KMS-11 (cell line): ENCODE results near the gene MYO3B.

Source experiments
- H2AFZ ChIP-seq: fragments of 200-600 bp; sonication (generic); 2 replicates; pipeline ENCODE4 v1.6.1; 2016; ENCODE audit warnings: antibody characterized with exemption, mixed run types, low read depth
- H3K27ac ChIP-seq: fragments of 200-600 bp; sonication (generic); 2 replicates; pipeline ENCODE4 v1.6.1; 2016; ENCODE audit warnings: mild to moderate bottlenecking, mixed run types
- H3K27me3 ChIP-seq: fragments of 200-600 bp; sonication (generic); 2 replicates; pipeline ENCODE4 v1.6.1; 2017; ENCODE audit warnings: mild to moderate bottlenecking, low read depth, mixed run types, moderate library complexity; ENCODE audit not compliant: insufficient read depth
- H3K36me3 ChIP-seq: fragments of 200-600 bp; sonication (generic); 2 replicates; pipeline ENCODE4 v1.6.1; 2017; ENCODE audit warnings: mild to moderate bottlenecking, mixed run types; ENCODE audit not compliant: insufficient read depth
- H3K4me1 ChIP-seq: fragments of 200-600 bp; sonication (generic); 2 replicates; pipeline ENCODE4 v1.6.1; 2016; ENCODE audit warnings: mild to moderate bottlenecking, low read depth, mixed run types; ENCODE audit not compliant: poor library complexity, severe bottlenecking
- H3K4me2 ChIP-seq: fragments of 200-600 bp; sonication (generic); 2 replicates; pipeline ENCODE4 v1.7.0; 2016; ENCODE audit warnings: mild to moderate bottlenecking, mixed run types
- H3K4me3 ChIP-seq: fragments of 200-600 bp; sonication (generic); IDR thresholded peaks from 2 replicates; pipeline ENCODE4 v1.6.1; 2017; ENCODE audit warnings: low read depth, low read length, mixed read lengths; ENCODE audit not compliant: insufficient read depth
- H3K79me2 ChIP-seq: fragments of 200-600 bp; sonication (generic); 2 replicates; pipeline ENCODE4 v1.6.1; 2016; ENCODE audit warnings: low read depth, mixed run types; ENCODE audit not compliant: insufficient read depth
- H3K9ac ChIP-seq: fragments of 200-600 bp; sonication (generic); 2 replicates; pipeline ENCODE4 v1.6.1; 2016; ENCODE audit warnings: mild to moderate bottlenecking, mixed run types
- H4K20me1 ChIP-seq: fragments of 200-600 bp; sonication (generic); 2 replicates; pipeline ENCODE4 v1.6.1; 2016; ENCODE audit warnings: mild to moderate bottlenecking, mixed run types; ENCODE audit not compliant: insufficient read depth
- CTCF ChIP-seq: fragments of 200-600 bp; sonication (generic); conservative IDR thresholded peaks from 2 replicates; pipeline ENCODE4 v1.6.1; 2017; ENCODE audit warnings: low read depth, mild to moderate bottlenecking, antibody characterized with exemption, low read length, moderate library complexity, mixed read lengths

The MYO3B gene

GRCh38 chr2:170530284-170530745 is 352.4 kb downstream of the MYO3B start:
- Histone ChIP-seq H3K36me3 (no peaks in the 10 kb centered on the region), H3K79me2 (no peaks in the 10 kb centered on the region), H2AFZ (no peak overlapping the region), H3K4me3 (no peak overlapping the region), H4K20me1 (no peaks in the 10 kb centered on the region), H3K4me2 (no peak overlapping the region), H3K27me3 (no peaks in the 10 kb centered on the region), H3K9ac (no peak overlapping the region), H3K4me1 (no peaks in the 10 kb centered on the region), H3K27ac (no peak overlapping the region)
- no peak for TF ChIP-seq CTCF

DNA sequence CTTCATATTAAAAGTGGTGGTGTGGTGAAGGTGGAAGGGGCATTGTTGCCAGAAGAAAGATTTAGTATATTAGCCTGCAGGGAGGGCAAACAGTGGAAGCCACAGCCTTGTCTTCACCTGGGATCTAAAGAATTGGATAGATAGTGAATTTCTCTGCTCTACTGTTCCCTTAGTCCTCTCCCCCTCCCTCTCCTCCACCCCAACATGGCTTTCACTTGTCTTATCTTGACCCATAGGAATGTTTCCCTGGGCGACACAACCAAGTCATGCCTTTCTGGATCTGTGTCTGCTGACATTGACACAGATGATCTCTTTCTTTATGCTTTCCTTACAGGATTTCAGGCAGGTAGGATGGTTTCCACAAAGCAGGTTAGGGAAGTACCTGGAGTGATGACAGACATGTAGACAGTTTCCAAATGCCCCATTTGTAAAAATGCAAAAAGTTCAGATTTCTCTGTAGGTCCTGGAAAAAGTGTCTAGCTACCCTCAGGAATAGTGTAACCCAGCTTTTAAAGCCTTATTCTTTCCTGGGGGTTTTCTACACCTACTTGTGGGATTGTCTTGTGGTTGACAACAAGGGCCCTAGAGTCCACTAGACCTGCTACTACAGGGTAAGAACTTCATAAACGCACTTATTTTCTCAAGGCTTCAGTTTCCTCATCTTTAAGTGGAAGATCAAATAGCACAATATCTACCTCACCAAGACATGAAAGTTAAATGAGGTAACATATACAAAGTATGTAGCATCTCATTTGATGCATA is 353.0 kb downstream of the MYO3B start:
- no peak for TF ChIP-seq CTCF
- H3K27ac ChIP-seq = no peak overlapping the region
- H3K4me2 ChIP-seq = no peak overlapping the region
- no peak overlapping the region for H2AFZ ChIP-seq
- H3K27me3 ChIP-seq = no peaks in the 10 kb centered on the region
- no peaks in the 10 kb centered on the region for H3K79me2 ChIP-seq
- H4K20me1 ChIP-seq = no peaks in the 10 kb centered on the region
- no peak overlapping the region for H3K9ac ChIP-seq
- no peak overlapping the region for H3K4me3 ChIP-seq
- no peaks in the 10 kb centered on the region for H3K4me1 ChIP-seq
- H3K36me3 ChIP-seq = no peaks in the 10 kb centered on the region

DNA sequence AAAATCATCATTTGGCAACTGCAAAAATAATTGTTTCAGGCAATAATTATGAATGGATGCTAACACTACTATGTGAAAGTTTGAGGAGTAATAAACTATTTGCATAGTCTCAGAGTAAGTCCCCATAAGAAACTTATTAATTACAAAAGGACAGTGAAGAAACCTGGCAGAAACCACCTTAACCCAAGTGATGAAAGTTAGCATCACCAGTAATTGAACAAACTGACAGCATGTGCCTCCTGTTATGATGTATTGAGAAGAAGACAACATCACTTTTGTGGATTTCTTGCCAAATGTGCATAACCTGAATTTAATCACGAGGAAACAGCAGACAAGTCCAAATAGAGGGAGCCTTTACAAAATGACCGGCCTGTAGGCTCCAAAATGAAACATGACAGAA is 353.9 kb downstream of the MYO3B start:
- no peaks in the 10 kb centered on the region for H3K36me3 ChIP-seq
- H3K4me3 ChIP-seq = no peak overlapping the region
- no peak overlapping the region for H3K4me2 ChIP-seq
- no peaks in the 10 kb centered on the region for H4K20me1 ChIP-seq
- no peak overlapping the region for H3K9ac ChIP-seq
- H3K4me1 ChIP-seq = no peaks in the 10 kb centered on the region
- no peak overlapping the region for H3K27ac ChIP-seq
- no peaks in the 10 kb centered on the region for H3K27me3 ChIP-seq
- no peak for TF ChIP-seq CTCF
- no peaks in the 10 kb centered on the region for H3K79me2 ChIP-seq
- no peak overlapping the region for H2AFZ ChIP-seq

DNA sequence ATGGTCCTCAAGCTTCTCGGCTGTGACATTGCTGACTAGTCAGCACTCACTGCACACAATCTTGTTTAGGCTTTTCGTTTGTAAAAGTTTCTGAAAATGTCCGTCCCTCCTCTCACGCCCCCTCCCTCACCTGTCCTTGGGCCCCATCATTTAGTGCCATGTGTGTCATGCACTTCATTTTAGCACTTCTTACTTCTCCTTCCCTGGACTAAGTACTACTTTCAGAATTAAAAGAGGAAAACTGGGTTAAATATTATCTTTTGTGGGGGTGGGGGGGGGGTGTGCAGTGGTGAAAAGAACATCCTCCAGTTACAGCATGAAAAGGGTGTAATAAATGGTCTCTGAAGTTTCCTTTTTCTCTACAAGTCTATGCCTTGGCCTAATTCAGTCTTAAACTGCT is 355.2 kb downstream of the MYO3B start:
- Histone ChIP-seq H3K4me2 (no peak overlapping the region), H2AFZ (no peak overlapping the region), H3K79me2 (no peaks in the 10 kb centered on the region), H4K20me1 (no peaks in the 10 kb centered on the region), H3K36me3 (no peaks in the 10 kb centered on the region), H3K27ac (no peak overlapping the region), H3K9ac (no peak overlapping the region), H3K4me3 (no peak overlapping the region), H3K27me3 (no peaks in the 10 kb centered on the region), H3K4me1 (no peaks in the 10 kb centered on the region)
- TF ChIP-seq CTCF = no peak
